SK-N-SH treated with all-trans-retinoic acid at 6 μM for 48 hours (cell line): Measurements from ENCODE around the gene CARD14.

Source experiments
- CREB5 ChIP-seq: fragments of 250-450 bp; sonication (Bioruptor Pico); IDR thresholded peaks from 2 replicates; pipeline ENCODE4 v1.5.1; 2020; ENCODE audit warnings: low read depth, mild to moderate bottlenecking, moderate library complexity
- SNAI2 ChIP-seq: fragments of 250-450 bp; sonication (Bioruptor Pico); IDR thresholded peaks from 2 replicates; pipeline ENCODE4 v1.5.0; 2020; ENCODE audit warnings: mild to moderate bottlenecking, moderate library complexity
- ZC3H10 ChIP-seq: fragments of 250-450 bp; sonication (Bioruptor Pico); IDR thresholded peaks from 2 replicates; pipeline ENCODE4 v1.5.1; 2021; ENCODE audit warnings: mild to moderate bottlenecking, moderate library complexity
- ZFP3 ChIP-seq: fragments of 250-450 bp; sonication (Bioruptor Pico); IDR thresholded peaks from 2 replicates; pipeline ENCODE4 v1.5.0; 2020; ENCODE audit warnings: mild to moderate bottlenecking, moderate library complexity
- TF ChIP-seq, protein P1 (sequence below): fragments of 250-450 bp; sonication (Bioruptor Pico); IDR thresholded peaks from 2 replicates; pipeline ENCODE4 v1.8.0; 2021; ENCODE audit warnings: low read depth, mild to moderate bottlenecking, moderate library complexity, borderline replicate concordance

GRCh38 chr17:80227666-80228065, 57.8 kb downstream of the CARD14 start:
- TF ChIP-seq CREB5 (CRISPR knock-in tag) (no peak), ZC3H10 (no peak), ZFP3 (no peak), SNAI2 (CRISPR knock-in tag) (no peak)
- TF ChIP-seq, protein P1, sequence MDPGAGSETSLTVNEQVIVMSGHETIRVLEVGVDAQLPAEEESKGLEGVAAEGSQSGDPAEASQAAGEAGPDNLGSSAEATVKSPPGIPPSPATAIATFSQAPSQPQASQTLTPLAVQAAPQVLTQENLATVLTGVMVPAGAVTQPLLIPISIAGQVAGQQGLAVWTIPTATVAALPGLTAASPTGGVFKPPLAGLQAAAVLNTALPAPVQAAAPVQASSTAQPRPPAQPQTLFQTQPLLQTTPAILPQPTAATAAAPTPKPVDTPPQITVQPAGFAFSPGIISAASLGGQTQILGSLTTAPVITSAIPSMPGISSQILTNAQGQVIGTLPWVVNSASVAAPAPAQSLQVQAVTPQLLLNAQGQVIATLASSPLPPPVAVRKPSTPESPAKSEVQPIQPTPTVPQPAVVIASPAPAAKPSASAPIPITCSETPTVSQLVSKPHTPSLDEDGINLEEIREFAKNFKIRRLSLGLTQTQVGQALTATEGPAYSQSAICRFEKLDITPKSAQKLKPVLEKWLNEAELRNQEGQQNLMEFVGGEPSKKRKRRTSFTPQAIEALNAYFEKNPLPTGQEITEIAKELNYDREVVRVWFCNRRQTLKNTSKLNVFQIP (CRISPR knock-in tag): no peak
